ENCODE data around the gene SPPL3. TPM values are rescaled to one million over a fixed set of nuclear protein-coding genes. Genes with fewer than 3 reads are reported as not detected.
A peak's percentile ranks its signal among the peaks of the same experiment; 100 is the strongest.
"Not testable (repeated sequence)": the region's sequence is repeated elsewhere in the genome, so short reads cannot be mapped to it uniquely, and the experiment has no call there.

Gene SPPL3
- total RNA-seq, 1 experiment from 2014 or later: 9.7 TPM

- DNase-seq (ENCODE audit: low read depth): no peak
These were observed 59.2 kb downstream of the SPPL3 start for GRCh38 chr12:120844768-120845449.

- no peak for DNase-seq (ENCODE audit: low read depth)
These were observed 59.9 kb downstream of the SPPL3 start for GRCh38 chr12:120844297-120844696.

GRCh38 chr12:120843472-120843871, 60.7 kb downstream of the SPPL3 start:
- no peak for DNase-seq (ENCODE audit: low read depth)

GRCh38 chr12:120842595-120842994, 61.6 kb downstream of the SPPL3 start:
- no peak for DNase-seq (ENCODE audit: low read depth)

GRCh38 chr12:120841525-120841924, 62.6 kb downstream of the SPPL3 start:
- DNase-seq (ENCODE audit: low read depth): no peak

GRCh38 chr12:120839503-120839902, 64.7 kb downstream of the SPPL3 start:
- no peak for DNase-seq (ENCODE audit: low read depth)

- DNase-seq (ENCODE audit: low read depth): not testable (repeated sequence)
These were observed 65.4 kb downstream of the SPPL3 start for GRCh38 chr12:120838629-120839383.

GRCh38 chr12:120836114-120836684, 68.0 kb downstream of the SPPL3 start:
- DNase-seq (ENCODE audit: low read depth): no peak

- no peak for DNase-seq (ENCODE audit: low read depth)
These were observed 68.5 kb downstream of the SPPL3 start for GRCh38 chr12:120835657-120836056.

- no peak for DNase-seq (ENCODE audit: low read depth)
These were observed 68.9 kb downstream of the SPPL3 start for GRCh38 chr12:120835304-120835612.

GRCh38 chr12:120834489-120835303, 69.5 kb downstream of the SPPL3 start:
- no peak for DNase-seq (ENCODE audit: low read depth)

- no peak for DNase-seq (ENCODE audit: low read depth)
These were observed 70.3 kb downstream of the SPPL3 start for GRCh38 chr12:120833849-120834248.

- DNase-seq (ENCODE audit: low read depth): no peak
These were observed 71.4 kb downstream of the SPPL3 start for GRCh38 chr12:120832737-120833136.

GRCh38 chr12:120831648-120832267, 72.4 kb downstream of the SPPL3 start:
- no peak for DNase-seq (ENCODE audit: low read depth)

- no peak for DNase-seq (ENCODE audit: low read depth)
These were observed 73.2 kb downstream of the SPPL3 start for GRCh38 chr12:120830966-120831365.

- peak; percentile 29 for DNase-seq (ENCODE audit: low read depth)
These were observed 73.9 kb downstream of the SPPL3 start for GRCh38 chr12:120830052-120830940.

- no peak for DNase-seq (ENCODE audit: low read depth)
These were observed 77.8 kb downstream of the SPPL3 start for GRCh38 chr12:120826335-120826734.

GRCh38 chr12:120825337-120825736, 78.8 kb downstream of the SPPL3 start:
- no peak for DNase-seq (ENCODE audit: low read depth)

GRCh38 chr12:120822832-120823503, 81.2 kb downstream of the SPPL3 start:
- DNase-seq (ENCODE audit: low read depth): no peak

GRCh38 chr12:120821878-120822277, 82.3 kb downstream of the SPPL3 start:
- no peak for DNase-seq (ENCODE audit: low read depth)

All from M059J (cell line).